ENCODE measurements around the gene ARL8B.

- no peak for TF ChIP-seq CTCF (IDR thresholded peaks at IDR 0.05)
- no peak for TF ChIP-seq EP300 (IDR thresholded peaks at IDR 0.05)
- TF ChIP-seq POLR2A (IDR thresholded peaks at IDR 0.05): no peak
- TF ChIP-seq POLR2AphosphoS5 (IDR thresholded peaks at IDR 0.05): no peak
These were observed 27.3 kb downstream of the ARL8B start for GRCh38 chr3:5149306-5149880.
